SKM-1 (cell line): Measurements from ENCODE around the gene AHRR.
"Not testable (repeated sequence)": the region's sequence is repeated elsewhere in the genome, so short reads cannot be mapped to it uniquely, and the experiment has no call there.

Experiments
- DNase-seq: peaks from one replicate; lab custom pipeline; 2025; ENCODE audit not compliant: unreplicated experiment; lab: John Stamatoyannopoulos, UW

Gene AHRR

GRCh38 chr5:305050-305449, 16.5 kb upstream of the AHRR start:
- no peak for DNase-seq

GRCh38 chr5:305459-305858, 16.1 kb upstream of the AHRR start:
- DNase-seq: no peak

- DNase-seq: no peak
Observed at GRCh38 chr5:306011-306805, 15.3 kb upstream of the AHRR start.

GRCh38 chr5:307306-307705, 14.2 kb upstream of the AHRR start:
- DNase-seq: no peak

GRCh38 chr5:307794-308579, 13.5 kb upstream of the AHRR start:
- DNase-seq: no peak

- no peak for DNase-seq
Observed at GRCh38 chr5:308672-309271, 12.7 kb upstream of the AHRR start.

GRCh38 chr5:309831-310230, 11.7 kb upstream of the AHRR start:
- not testable (repeated sequence) for DNase-seq

- DNase-seq: no peak
Observed at GRCh38 chr5:310516-310915, 11.0 kb upstream of the AHRR start.

GRCh38 chr5:310941-311434, 10.5 kb upstream of the AHRR start:
- no peak for DNase-seq

- DNase-seq: no peak
Observed at GRCh38 chr5:311963-312362, 9.6 kb upstream of the AHRR start.

- DNase-seq: no peak
Observed at GRCh38 chr5:312845-313244, 8.7 kb upstream of the AHRR start.

- no peak for DNase-seq
Observed at GRCh38 chr5:313265-313664, 8.2 kb upstream of the AHRR start.

- no peak for DNase-seq
Observed at GRCh38 chr5:313806-314376, 7.6 kb upstream of the AHRR start.

GRCh38 chr5:314676-315487, 6.6 kb upstream of the AHRR start:
- DNase-seq: no peak

GRCh38 chr5:315488-316209, 5.9 kb upstream of the AHRR start:
- no peak for DNase-seq

- no peak for DNase-seq
Observed at GRCh38 chr5:316210-317085, 5.1 kb upstream of the AHRR start.

- DNase-seq: peak; percentile 20
Observed at GRCh38 chr5:317086-317811, 4.3 kb upstream of the AHRR start.

GRCh38 chr5:318341-318897, 3.1 kb upstream of the AHRR start:
- DNase-seq: no peak
